ENCODE results near the gene FANCC.

- TF ChIP-seq CTCF (IDR thresholded peaks at IDR 0.05), result no peak
- no peak for TF ChIP-seq POLR2AphosphoS5 (IDR thresholded peaks at IDR 0.05)
These were observed 27.3 kb upstream of the FANCC start for GRCh38 chr9:95344735-95345325.
